GM21786 (cell line): ENCODE results near the gene ATRNL1.
"Not testable (repeated sequence)": the region's sequence is repeated elsewhere in the genome, so short reads cannot be mapped to it uniquely, and the experiment has no call there.

ENCODE experiments used
- ATAC-seq: cut with Tn5 transposase; IDR thresholded peaks from one replicate; pipeline ENCODE4 v1.9.1; 2021; ENCODE audit not compliant: unreplicated experiment

Gene ATRNL1

DNA sequence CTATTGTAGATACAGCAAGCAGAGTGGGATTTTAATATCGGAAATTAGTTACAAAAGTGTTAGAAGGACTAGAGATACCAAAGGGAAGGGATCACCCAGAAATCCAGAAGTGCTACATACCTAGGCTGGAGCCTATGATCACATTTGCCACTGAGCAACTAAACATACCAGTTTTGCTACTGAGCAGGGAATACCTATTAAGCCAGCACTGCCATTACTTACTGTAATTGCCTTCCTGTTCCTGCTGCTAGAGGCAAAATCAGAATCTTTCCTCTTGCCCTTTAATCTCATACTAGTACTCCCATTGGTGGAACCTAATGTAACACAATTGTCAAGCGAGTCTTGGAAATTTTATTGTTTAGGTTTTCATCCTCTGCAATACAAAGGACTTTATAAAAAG is 121.7 kb downstream of the ATRNL1 start:
- no peak for ATAC-seq

DNA sequence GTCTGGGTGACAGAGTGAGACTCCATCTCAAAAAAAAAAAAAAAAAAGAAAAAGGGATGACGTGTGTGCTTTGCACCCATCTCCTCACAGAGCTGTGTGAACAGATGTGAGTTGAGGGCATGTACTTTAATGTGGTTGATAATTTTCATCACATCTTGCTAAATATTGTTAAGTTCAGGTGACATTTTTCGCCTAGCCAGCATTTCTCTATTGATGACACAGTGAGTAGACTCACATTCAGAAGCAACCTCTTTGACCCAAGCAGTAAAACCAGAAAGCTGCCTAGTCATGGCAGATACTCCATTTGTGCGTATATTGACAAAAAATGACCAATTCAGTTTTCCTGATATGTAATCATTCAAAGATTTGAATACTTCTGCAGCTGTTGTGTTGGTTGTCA is 126.0 kb downstream of the ATRNL1 start:
- no peak for ATAC-seq

DNA sequence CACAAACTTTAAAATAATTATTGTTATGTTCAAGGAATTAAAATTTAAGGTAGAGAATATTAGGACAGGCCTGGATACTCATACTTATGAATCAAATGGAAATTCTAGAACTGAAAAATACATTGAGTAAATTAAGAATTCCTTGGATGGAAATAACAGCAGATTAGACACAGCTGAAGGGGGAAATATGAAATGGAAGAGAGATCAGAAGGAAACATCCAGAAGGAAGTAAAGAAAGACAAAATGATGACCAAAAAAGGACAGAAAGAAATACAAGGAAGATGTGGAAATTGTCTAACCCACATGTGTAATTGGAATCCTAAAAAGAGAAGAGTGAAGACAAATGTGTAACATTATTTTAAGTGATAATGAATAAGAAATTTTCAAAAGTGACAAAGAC is 128.9 kb downstream of the ATRNL1 start:
- no peak for ATAC-seq

DNA sequence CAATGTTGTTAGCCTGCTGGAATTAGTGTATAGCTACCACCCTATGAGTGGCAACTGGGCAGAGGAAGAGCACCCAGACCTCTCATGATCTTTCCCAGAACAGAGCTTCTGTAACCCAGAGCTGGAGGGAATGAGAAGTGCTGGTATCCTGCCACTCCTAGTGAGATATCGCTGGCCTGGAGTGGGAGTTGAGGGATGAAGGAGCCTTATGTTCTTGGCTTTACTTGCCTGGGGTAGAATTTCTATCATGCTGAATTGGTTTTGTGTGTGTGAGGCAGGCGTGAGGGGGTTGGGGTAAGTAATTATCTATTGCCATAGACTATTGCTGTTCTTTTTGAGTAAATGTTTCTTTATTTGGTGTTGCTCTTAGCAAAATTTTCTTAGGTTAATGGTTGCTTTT is 146.6 kb downstream of the ATRNL1 start:
- no peak for ATAC-seq

DNA sequence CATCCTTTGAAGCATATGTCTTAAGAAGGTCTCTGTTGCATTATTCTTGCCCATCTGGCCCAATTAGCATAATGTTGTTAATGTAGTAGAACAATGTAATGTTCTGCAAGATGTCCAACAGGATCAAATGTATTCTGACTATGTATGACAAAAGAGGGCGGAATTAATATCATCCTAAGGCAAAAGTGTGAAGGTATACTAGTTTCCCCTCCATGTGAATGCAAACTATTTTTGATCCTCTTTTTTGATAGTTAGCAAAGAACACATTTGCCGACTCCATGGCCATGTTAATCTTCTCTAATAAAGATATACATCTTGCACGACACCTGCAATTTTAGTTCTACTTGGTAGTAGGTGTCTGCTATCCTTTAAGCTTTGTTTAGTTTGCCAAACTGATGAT is 157.6 kb downstream of the ATRNL1 start:
- ATAC-seq, result no peak

DNA sequence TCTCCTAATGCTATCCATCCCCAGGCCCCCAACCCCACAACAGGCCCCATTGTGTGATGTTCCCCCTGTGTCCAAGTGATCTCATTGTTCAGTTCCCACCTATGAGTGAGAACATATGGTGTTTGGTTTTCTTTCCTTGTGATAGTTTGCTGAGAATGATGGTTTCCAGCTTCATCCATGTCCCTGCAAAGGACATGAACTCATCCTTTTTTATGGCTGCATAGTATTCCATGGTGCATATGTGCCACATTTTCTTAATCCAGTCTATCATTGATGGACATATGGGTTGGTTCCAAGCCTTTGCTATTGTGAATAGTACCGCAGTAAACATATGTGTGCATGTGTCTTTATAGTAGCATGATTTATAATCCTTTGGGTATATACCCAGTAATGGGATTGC is 160.6 kb downstream of the ATRNL1 start:
- not testable (repeated sequence) for ATAC-seq

DNA sequence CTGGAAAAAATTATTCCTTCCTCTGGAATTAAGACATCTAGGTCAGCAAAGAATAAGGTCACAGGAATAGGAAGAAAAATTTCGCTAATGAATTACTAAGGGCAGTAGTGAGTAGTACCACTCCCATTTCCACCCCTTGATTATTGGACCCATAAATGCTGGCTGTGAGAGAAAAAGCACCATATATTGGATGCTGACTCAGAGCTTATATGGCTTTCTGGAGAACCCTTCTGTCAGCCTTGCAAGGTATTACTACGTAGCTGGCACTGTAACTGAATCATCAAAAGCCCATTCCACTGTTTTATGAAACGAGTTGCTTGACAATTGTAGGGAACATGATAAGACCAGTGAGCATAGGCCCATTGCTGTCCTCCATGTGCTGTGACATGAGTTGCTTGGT is 179.3 kb downstream of the ATRNL1 start:
- no peak for ATAC-seq

DNA sequence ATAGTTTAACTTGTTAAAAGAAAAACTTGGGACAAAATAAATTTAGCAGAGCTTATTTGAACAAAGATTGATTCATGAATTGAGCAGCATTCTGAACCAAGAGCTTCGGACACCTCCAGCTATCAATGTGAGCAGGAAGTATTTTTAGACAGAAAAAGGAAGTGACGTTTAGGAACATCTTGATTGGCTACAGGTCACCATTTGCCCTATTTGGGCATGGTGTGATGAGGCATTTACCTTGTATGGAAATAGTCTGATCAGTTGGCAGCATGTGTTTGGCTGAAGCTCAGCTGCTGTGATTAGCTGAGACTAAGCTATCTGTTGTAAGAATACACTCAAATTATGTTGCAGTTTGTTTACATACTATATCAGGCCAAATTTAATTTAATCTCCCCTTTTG is 185.1 kb downstream of the ATRNL1 start:
- no peak for ATAC-seq

DNA sequence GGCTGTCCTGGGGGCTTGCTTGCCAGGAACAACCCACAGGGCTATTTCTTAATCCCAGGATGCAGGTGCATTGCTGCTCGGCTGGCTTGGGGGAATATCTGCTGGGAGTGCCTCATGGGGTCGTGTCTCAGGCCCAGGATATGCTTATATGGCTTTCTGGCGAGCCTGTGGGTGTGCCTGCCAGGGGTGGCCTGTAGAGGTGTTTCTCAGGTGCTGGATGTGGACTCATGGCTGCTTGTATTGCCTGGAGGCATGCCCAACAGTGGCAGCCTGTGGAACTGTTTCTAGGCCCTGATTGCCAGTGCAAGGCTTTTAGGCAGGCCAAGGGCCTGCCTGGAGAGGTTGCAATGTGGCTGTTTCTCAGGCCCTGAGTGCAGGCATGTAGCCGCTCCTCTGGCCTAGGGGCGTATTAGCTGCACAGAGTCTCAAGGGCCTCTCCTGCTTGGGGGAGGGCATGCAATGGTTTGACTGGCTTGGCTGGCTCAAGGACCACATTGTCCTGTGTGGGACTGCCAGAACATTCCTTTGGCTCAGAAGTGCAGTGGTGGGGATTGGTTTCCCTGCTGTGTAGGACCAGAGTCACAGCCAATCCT is 202.1 kb downstream of the ATRNL1 start:
- no peak for ATAC-seq

DNA sequence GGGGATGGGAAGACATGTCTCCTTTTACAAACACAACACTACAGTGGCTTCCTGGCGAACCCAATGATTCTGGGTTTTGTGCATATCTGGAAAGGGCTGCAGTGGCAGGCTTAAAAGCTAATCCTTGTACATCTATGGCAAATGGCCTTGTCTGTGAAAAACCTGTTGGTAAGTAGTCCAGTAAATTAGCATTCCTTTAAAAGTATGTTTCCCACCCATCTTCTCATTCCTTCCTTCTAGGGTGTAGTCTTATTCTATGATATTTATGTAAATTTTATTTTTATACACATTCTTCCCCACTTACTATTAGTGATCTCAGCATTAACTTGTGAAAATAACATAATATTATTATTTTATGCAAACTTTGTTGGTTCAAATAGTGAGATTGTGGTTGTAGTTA is 206.9 kb downstream of the ATRNL1 start:
- ATAC-seq, result no peak

DNA sequence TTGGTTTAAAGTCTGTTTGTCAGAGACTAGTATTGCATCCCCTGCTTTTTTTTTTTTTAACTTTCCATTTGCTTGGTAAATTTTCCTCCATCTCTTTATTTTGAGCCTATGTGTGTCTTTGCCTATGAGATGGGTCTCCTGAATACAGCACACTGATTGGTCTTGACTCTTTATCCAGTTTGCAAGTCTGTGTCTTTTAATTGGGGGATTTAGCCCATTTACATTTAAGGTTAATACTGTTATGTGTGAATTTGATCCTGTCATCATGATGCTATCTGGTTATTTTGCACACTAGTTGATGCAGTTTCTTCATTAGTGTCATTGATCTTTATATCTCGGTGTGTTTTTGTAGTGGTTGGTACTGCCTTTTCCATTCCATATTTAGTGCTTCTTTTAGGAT is 226.5 kb downstream of the ATRNL1 start:
- not testable (repeated sequence) for ATAC-seq

DNA sequence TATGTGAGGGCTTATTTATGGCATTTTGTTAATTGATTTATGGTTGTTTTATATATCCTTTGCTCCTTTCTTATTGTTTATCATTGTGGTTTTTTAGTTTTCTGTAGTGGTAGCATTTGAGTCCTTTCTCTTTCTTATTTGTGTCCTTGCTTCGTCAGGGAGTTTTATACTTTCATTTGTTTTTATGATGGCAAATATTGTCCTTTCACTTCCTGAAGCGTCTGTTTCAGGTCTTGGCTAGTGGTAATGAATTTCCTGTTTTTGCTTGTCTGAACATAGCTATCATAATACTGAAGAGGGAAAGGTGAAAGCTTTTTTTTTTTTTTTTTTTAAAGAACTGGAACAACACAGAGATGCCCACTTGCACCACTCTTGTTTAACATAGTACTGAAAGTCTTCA is 228.2 kb downstream of the ATRNL1 start:
- no peak for ATAC-seq

DNA sequence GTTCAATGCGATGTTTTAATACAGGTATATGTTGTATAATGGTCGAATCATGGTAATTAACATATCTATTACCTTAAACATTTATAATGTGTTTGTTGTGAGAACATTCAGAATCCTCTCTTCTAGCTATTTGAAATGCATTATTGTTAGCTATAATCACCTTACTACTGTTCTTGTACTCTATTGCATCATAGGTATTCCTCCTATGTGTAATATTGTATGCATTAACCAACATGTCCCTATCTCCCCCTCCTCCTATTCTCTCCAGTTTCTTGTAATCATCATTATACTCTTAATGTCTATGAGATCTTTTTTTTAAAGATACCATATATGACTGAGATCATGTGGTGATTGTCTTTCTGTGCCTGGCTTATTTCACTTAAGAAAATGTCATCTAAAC is 235.2 kb downstream of the ATRNL1 start:
- no peak for ATAC-seq

DNA sequence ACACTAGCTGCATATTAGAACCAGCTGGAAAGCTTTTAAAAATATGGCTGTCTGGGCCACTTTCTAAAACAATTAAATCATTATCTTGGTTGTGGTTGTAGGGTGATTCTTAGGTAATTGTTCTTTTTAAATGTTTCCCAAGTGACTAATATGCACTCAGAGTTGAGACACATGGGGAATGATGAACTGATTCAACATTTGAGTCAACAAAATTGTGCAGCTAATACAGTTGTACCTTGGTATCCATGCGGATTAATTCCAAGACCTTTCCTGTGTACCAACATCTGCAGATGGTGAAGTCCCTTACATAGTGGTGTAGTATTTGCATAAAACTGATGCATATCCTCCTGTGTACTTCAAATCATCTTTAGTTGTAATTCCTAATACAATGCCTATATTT is 242.2 kb downstream of the ATRNL1 start:
- no peak for ATAC-seq

DNA sequence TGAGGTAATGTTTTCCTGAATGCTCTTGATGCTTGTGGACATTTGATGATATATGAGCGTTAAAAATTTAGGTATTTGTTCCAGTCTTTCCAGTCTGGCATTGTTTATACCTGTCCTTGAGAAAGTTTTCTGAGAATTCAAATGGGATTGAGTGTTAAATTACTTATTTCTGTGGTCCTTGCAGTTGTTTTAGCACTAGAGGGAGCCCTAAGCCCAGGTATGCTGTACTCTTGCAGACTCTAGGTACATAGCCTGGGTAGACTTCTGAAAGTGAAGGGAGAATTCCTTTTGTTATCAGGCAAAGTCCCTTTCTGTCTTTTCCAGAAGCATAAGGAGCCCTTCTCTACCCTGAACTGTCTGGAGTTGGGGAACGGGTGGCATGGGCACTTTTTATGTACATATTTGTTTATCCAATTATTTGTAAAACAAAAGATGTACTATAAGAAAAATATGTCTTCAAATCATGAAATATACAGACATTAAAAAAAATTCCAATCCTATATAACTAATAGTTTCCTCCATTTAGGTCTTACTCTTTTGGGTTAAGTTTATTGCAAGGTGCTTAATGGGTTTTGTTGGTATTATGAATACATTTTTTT is 262.1 kb downstream of the ATRNL1 start:
- ATAC-seq, result peak; percentile 86

DNA sequence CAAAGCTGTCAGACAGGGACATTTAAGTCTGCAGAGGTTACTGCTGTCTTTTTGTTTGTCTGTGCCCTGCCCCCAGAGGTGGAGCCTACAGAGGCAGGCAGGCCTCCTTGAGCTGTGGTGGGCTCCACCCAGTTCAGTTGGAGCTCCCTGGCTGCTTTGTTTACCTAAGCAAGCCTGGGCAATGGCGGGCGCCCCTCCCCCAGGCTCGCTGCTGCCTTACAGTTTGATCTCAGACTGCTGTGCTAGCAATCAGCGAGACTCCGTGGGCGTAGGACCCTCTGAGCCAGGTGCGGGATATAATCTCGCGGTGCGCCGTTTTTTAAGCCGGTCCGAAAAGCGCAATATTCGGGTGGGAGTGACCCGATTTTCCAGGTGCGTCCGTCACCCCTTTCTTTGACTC is 274.8 kb downstream of the ATRNL1 start:
- ATAC-seq, result not testable (repeated sequence)

DNA sequence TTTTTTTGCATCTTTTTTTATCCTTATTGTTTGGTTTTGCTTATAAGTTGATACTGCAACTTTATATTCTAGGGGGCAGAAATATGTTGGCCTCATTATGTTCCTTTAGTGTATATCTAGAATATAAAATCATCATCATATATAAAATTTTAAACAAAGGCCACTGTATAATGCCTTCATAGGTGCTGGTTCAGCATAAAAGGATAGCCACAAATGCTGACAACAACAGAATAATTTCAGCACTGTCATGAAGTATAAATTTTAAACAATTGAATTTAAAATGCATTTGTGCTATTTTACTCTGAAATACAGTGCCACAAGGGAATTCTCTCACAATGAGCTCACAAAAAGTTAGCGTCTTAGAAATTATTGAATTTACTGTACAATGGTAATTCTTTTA is 285.9 kb downstream of the ATRNL1 start:
- no peak for ATAC-seq

DNA sequence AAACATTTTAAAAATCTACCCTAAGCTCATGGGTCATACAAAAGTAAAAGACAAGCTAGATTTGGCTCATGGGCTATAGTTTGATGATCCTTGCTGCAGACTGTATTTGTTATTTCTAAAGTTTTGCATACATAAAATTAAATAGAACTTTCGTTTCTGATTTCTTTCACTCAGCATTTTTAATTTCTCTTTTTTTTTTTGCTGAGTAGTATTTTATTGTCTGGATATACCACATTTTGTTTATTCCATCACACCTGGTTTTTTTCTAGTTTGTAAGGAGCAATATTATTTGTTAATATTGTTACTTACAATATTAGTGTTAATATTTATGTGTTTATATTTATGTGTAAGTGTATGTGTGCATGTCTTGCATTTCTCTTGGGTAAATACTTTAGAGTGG is 291.5 kb downstream of the ATRNL1 start:
- ATAC-seq, result no peak

DNA sequence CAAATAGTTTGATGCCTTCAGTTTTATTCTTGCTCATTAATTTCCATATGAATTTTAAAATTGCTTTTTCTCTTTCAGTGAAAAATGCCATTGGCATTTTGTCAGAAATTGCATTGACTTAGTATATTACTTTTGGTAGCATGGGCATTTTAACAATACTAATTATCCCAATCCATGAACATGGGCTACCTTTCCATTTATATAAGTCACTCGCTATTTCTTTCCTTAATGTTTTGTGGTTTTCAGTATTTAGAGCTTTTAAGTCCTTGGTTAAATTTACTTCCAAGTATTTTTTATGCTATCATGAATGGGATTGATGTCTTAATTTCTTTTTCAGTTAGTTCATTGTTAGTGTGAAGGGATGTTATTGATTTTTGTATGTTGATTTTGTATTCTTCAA is 297.4 kb downstream of the ATRNL1 start:
- no peak for ATAC-seq

DNA sequence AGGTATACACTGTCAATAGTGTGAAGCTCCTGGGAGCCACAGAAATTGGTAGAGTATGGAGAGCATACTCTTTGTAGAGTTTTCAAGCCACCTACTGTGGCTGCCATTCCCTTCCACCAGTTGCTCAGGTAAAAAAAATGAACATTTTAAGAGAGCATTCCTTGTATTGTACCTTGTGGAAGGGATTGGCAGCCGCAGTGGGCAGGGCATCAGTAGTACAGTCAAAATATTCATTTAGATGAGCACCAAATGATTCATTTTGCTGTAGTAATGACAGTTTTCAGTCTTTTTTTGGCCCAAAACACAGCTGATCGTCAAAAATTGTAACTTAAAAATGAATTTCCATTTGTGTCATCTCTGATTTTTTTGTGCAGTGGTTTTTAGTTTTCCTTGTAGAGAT is 304.9 kb downstream of the ATRNL1 start:
- ATAC-seq, result no peak

DNA sequence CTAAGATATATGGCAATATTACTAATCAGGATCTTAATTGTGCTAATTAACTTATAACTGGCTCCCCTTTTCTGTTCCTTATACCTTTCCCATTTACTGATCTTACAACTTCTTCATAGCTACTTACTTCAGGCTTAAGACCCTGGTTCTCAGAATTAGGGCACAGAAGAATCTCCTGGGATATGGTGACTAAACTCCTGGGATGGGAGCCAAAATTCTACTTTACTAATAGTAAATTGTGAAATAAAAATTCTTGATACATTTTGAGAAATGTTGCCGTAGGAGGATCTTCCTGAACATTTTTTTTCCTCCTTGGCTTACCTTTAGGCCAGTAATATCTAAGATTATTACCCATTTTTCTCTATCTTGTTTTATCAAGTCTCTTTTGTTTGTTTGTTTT is 309.5 kb downstream of the ATRNL1 start:
- ATAC-seq, result no peak

DNA sequence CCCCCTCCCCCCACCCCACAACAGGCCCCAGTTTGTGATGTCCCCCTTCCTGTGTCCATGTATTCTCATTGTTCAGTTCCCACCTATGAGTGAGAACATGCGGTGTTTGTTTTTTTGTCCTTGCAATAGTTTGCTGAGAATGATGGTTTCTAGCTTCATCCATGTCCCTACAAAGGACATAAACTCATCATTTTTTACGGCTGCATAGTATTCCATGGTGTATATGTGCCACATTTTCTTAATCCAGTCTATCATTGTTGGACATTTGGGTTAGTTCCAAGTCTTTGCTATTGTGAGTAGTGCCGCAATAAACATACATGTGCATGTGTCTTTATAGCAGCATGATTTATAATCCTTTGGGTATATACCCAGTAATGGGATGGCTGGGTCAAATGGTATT is 312.7 kb downstream of the ATRNL1 start:
- ATAC-seq, result not testable (repeated sequence)

DNA sequence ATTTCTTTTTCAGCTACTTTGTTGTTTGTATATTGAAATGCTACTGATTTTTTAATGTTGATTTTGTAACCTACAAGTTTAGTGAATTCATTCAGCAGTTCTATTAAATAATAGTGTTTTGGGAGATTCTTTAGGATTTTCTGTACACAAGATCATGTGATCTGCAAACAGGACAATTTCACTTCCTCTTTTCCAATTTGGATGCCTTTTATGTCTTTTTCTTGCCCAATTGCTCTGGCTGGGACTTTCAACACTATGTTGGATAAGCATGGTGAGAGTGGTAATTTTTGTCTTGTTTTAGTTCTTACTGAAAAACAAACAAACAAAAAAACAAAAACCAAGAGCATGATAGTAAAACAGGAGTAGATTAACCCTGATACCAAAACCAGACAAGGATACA is 316.2 kb downstream of the ATRNL1 start:
- no peak for ATAC-seq
